A673 (cell line): ENCODE data around the gene ARPC2.

ENCODE experiments used
- EZH2 ChIP-seq: fragments of 200-600 bp; sonication (generic); IDR thresholded peaks from 2 replicates; pipeline ENCODE4 v1.6.1; 2017; ENCODE audit warnings: borderline replicate concordance, low read depth, mild to moderate bottlenecking, mixed read lengths, antibody characterized with exemption, low read length; ENCODE audit not compliant: poor library complexity, severe bottlenecking
- TF ChIP-seq, protein P1 (sequence below): fragments of 300-800, 200-600 bp; sonication (generic); conservative IDR thresholded peaks from 2 replicates; pipeline ENCODE4 v1.5.1; 2017; ENCODE audit warnings: low read depth, mild to moderate bottlenecking, antibody characterized with exemption, low read length, moderate library complexity, mixed read lengths

DNA sequence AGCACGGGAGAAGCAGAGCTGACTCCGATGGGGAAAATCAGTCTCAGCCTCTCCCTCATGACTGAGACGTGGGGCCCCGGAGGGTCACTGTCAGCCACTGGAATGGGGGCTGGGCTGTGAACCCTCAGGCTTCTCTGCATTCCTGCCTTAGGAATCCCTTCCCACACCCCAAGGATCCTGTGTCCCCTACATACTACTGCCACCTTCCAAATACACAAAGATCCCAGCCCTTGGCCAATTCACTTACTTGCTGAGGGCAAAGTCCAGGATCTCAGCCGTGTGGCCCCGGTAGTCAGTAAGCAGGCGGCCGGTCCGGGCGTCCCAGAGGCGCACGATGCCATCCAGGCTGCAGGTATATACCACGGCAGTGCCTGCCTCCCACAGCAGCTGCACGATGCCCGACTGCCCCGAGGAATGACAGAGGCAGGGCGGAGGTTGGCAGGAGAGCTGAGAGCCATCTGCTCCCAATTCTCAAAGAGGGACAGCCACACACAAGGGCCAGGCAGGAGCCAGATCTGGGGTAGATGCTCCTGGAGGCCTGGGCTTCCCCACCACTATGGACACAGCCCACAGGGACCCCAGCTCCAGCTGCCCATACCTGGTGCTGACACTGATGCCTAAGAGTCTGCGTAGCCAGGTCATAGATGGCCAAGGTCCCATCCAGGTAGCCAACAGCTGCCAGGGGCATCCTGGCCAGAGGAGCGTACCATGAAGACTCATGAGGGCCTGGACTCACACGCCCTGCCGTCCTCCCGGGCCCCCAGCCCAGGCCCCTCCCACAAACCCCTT is 48.0 kb downstream of the ARPC2 start:
- no peak for TF ChIP-seq EZH2
- TF ChIP-seq, protein P1, sequence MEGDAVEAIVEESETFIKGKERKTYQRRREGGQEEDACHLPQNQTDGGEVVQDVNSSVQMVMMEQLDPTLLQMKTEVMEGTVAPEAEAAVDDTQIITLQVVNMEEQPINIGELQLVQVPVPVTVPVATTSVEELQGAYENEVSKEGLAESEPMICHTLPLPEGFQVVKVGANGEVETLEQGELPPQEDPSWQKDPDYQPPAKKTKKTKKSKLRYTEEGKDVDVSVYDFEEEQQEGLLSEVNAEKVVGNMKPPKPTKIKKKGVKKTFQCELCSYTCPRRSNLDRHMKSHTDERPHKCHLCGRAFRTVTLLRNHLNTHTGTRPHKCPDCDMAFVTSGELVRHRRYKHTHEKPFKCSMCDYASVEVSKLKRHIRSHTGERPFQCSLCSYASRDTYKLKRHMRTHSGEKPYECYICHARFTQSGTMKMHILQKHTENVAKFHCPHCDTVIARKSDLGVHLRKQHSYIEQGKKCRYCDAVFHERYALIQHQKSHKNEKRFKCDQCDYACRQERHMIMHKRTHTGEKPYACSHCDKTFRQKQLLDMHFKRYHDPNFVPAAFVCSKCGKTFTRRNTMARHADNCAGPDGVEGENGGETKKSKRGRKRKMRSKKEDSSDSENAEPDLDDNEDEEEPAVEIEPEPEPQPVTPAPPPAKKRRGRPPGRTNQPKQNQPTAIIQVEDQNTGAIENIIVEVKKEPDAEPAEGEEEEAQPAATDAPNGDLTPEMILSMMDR, result no peak
